ENCODE results near the gene TMPRSS6.

GRCh38 chr22:37028692-37029674, 80.5 kb downstream of the TMPRSS6 start:
- TF ChIP-seq EZH2 (IDR thresholded peaks at IDR 0.05; ENCODE audit: insufficient read depth, poor library complexity, severe bottlenecking) (no peak), EZH2phosphoT487 (IDR thresholded peaks at IDR 0.05; ENCODE audit: insufficient read depth, low read depth) (no peak)
